NCI-H1092 (cell line): ENCODE data around the gene XRCC6.
"Not testable (repeated sequence)": the region's sequence is repeated elsewhere in the genome, so short reads cannot be mapped to it uniquely, and the experiment has no call there.

ENCODE experiments used
- DNase-seq: peaks from one replicate; lab custom pipeline; 2025; lab: John Stamatoyannopoulos, UW

The XRCC6 gene

DNA sequence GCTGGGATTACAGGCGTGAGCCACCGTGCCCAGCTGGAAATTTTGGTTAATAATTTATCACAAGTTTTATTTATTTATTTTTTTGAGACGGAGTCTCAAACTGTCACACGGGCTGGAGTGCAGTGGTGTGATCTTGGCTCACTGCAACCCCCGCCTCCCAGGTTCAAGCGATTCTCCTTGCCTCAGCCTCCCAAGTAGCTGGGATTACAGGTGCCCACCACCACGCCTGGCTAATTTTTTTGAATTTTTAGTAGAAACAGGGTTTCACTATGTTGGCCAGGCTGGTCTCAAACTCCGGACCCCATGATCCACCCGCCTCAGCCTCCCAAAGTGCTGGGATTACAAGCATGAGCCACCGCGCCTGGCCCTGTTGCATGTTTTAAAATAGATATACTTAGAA, 65.8 kb downstream of the XRCC6 start:
- DNase-seq: not testable (repeated sequence)

DNA sequence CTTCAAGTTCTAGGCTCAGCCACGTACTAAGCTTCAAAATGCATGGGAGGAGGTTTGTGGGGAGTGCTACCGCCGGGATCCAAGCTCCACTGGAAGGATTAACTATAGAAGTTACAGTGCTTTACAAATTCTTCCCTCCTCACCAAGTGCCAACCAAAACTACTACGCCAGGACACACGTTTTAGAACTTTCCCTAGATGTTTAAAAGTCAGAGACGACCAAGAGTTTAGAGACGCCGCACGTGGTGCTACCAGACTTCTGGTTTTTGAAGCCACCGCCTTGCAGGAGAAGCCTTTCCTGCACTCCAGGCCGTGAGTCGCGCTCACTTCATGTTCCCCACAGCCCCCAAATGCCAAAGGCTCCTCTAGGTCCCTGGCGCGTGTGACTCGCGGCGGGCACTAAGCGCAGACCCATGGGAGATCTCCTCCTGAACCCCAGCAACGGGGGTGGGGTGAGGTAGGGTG, 66.8 kb downstream of the XRCC6 start:
- DNase-seq: no peak

DNA sequence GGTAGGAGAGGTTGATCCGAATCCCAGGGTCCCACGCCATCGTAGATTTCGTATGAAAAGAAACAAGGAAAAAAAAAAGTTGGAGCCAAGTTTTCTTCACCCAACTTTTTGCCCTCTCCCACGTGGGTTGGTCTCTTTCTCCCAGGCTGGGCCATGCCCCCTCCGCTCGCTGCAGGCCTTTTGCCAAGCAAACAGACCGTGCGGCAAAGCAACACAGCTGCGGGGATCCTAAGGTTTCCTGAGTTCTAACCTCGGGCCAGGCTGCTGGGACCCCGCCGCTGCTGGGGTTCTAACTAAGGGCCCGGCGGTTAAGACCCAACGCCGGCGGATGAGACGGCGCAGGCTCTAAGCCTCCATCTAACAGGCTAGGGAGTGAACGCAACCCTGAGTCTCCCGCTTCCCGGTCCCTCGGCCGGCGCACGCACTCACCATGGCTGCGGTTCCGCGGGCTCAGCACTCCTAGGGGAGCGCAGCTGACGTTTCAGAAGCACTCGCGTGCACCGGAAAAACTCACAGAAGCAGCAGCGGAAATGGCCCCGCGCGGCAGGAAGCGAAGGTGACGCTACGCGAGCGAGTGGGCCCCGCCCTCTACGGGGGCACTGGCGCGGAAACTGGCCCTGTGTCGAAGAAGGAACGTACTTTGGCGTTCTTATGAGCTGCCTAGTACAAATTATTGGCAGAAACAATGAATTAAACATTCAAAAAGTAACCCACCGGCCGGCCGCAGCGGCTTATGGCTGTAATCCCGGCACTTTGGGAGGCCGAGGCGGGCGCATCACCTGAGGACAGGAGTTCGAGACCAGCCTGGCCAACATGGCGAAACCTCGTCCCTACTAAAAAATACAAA, 67.5 kb downstream of the XRCC6 start, which contains the start of gene SNU13:
TSS of gene SNU13 (minus strand) at position 503 of the 847 bp plus-strand sequence. CDS start at position 432, 71 bp downstream.
- peak; percentile 88 for DNase-seq

DNA sequence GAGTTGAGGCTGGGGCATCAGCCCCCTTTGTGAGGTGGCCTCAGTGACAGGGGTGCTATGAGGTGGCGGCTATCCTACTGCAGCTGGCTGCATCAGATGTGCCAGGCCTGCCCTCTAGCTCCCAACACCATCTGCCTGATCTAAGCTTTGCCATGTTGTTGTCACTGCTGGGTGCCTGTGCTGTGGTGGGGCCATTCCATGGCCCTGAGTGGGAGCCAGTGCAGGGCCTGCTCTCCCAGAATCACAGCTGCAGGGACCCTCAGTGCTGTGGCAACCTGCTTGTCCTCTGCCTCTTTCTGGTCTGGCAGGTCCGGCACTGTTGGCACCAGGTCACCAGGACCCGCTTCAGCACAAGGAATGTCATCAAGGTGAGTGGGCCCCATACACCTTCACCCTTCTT, 69.4 kb downstream of the XRCC6 start:
- no peak for DNase-seq

DNA sequence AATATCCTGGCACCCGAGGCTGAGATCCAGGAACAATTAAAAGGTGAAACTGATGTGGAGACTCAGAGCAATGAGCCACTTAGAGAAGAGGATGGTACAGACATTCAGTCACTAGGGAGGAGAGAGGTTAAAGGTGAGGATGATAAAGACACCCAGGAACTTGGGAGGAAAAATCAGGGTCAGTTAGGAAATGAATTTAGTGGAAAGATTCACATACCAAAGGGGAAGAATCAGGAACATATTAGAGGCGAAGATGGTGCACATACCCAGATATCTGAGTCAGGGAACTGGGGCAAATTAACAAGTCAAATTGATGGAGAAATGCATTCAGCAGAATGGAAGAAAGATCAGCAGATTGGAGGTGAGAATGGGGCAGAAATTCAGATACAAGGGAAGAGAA, 74.1 kb downstream of the XRCC6 start:
- DNase-seq: no peak

DNA sequence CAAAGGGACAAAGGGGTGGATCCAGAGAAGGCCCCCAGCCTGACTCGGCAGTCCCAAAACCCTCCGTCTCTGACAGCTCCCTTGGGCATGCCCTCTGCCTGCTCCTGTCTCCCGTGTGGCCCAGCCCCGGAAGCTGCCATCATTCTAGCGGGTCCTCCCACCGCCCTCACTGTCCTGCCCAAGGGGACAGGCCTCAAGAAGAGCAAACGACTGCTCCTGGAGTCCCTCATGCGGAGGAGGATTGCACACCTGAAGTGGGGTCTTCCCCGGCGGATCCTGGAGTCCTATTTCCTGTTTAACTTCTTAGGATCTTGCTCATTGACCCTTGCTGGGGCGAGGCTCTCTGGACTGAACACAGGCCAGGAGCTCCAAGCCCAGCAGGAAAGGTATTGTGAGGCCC, 75.6 kb downstream of the XRCC6 start:
- DNase-seq: no peak

DNA sequence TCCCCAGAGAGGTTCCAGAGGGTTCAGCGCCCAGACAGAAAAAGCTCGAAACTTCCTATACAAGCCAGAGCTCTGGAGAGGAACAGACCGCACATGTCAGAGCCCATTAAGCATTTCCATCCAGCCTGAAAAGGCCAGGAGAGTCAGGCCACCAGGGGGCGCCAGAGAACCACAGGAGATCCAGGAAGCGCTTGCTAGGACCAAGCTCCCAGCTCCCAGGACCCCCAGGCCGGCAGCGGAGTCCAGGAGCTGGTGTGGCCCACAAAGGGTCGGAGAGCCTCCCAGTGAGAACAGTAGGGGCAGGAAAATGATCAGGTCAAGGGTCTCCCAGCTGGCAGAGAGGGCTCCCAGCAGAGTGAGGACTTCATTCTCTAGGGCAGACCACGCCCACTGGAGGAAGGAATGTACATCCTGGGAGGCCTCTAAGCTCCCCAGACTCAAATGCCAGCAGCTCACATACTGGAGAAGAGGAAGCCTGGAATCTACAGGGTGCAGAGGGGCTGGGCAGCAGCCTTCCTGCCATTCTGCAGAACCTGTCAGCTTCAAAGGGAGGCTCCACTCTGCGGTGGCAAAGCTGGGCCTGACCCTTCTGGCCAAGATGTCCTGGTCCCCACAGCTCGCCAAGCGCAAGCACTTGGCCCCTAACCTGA, 76.2 kb downstream of the XRCC6 start:
- peak; percentile 76 for DNase-seq

DNA sequence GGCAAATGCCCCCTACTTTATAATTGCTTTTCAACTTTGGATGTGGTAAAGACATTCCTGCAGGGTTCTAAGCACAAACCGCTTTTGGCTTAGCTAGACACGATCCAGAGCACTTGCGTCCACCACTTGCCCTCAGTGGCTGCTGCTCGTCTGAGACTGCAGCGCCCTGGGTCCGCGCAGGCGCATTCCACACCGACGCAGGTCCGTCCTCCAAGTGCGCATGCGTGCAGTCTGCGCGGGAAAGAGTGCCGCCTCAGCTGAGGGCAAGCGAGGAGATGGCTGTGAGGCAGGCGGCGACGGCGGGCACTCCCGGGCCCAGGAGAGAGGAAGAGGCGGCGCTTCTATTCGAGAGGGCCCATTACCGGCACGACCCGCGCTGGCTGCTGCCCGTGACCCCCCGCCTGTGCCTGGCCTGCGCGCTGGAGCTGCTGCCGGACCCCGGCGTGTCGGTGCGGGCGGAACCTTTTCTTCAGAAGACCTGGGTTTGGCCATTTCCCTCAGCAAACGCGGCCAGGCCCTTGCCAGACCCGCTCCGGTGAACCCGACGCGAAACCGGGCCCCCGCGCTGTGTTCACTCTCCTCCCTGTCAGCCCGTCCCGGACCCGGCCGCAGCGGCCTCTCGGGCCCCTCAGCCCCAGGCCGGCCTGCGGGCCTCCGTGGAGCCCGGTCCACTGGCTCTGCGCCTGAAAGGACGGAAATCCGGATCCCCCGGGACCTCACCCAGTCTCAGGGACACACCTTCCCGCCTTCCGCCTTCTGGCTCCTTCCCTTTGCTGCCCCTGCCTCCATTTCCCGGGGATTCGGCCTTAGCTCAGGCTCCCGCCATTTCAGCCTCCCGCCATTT, 78.4 kb downstream of the XRCC6 start, which contains the start of gene MEI1:
TSS of gene MEI1 (plus strand) at position 240 of the 844 bp plus-strand sequence. CDS start at position 276, 36 bp downstream.
- DNase-seq: no peak

DNA sequence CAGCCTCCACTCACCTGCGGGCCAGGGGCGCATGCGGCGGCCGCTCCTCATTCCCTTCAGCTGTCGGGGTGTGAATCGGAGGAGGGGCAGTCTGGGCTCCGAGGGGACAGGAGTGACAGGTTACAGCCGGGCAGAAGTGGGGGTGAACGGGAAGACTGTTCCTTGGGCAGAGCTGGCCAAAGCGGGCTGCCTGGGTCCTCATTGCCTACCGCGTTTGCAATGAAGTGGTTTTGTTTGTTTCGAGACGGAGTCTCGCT, 78.9 kb downstream of the XRCC6 start:
- DNase-seq: no peak

DNA sequence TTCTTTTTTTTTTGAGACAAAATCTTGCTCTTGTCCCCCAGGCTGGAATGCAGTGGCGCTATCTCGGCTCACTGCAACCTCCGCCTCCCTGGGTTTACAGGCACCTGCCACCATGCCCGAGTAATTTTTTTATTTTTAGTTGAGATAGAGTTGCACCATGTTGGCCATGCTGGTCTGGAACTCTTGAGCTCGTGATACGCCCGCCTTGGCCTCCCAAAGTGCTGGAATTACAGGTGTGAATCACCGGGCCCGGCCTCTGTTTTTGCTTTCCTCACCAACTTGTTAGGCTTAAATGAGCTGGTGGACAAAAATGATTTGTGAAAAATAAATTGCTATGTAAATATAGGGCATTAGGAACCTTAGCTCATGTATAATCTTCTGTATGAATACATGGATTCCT, 81.7 kb downstream of the XRCC6 start:
- no peak for DNase-seq

DNA sequence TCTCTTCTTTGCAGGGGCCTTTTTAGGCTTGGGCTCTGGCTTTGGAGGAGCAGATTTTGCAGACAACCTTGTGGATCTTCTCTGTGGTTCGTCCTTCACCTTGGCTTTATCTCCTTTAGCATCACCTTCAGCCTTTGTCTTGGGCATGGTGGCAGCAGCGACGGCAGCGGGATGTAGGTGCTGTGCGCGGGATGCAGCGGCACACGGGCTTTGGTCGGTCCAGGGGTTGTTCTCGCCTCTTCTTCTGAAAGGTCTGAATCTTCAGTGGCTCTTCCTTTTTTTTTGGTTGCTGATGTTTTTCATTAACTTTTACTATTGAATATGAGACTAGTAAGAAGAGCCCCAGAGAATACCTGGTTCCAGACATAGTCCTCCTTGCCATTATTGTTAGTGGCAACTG, 88.2 kb downstream of the XRCC6 start:
- DNase-seq: no peak

DNA sequence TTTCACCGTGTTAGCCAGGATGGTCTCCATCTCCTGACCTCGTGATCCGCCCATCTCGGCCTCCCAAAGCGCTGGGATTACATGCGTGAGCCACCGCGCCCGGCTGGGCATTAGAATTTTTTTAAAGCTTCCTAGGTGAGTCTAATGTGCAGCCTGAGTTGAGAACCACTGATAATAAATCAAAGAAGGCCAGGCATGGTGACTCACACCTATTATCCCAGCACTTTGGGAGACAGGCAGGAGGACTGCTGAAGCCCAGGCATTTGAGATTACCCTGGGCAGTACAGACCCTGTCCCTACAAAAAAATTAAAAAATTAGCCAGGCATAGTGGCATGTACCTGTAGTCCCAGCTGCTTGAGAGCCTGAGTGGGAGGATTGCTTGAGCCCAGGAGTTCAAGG, 91.9 kb downstream of the XRCC6 start:
- DNase-seq: no peak
